Osteocyte (in vitro differentiated cells): Measurements from ENCODE around the gene KCNJ16. TPM values are rescaled to one million over a fixed set of nuclear protein-coding genes. Genes with fewer than 3 reads are reported as not detected.

ENCODE experiments used
- DNase-seq: peaks from one replicate; pipeline ENCODE4 v3.0.0; 2021; ENCODE audit warnings: mixed read lengths; ENCODE audit not compliant: unreplicated experiment; ENCODE audit errors: extremely low spot score
- H3K27ac Mint-ChIP-seq: one replicate; pipeline ENCODE4 v1.8.0; 2021; ENCODE audit warnings: mild to moderate bottlenecking, mixed read lengths; ENCODE audit not compliant: unreplicated experiment
- H3K27me3 Mint-ChIP-seq: one replicate; pipeline ENCODE4 v1.8.0; 2021; ENCODE audit warnings: mixed read lengths; ENCODE audit not compliant: unreplicated experiment
- H3K36me3 Mint-ChIP-seq: one replicate; pipeline ENCODE4 v1.8.0; 2021; ENCODE audit warnings: mixed read lengths; ENCODE audit not compliant: unreplicated experiment
- H3K4me1 Mint-ChIP-seq: one replicate; pipeline ENCODE4 v1.8.0; 2021; ENCODE audit warnings: mixed read lengths; ENCODE audit not compliant: unreplicated experiment
- H3K4me3 Mint-ChIP-seq: one replicate; pipeline ENCODE4 v1.8.0; 2021; ENCODE audit warnings: mild to moderate bottlenecking, moderate library complexity, mixed read lengths; ENCODE audit not compliant: unreplicated experiment
- H3K9me3 Mint-ChIP-seq: one replicate; pipeline ENCODE4 v1.8.0; 2021; ENCODE audit warnings: mixed read lengths; ENCODE audit not compliant: unreplicated experiment
- total RNA-seq: library from RNA; stranded (reverse); gene quantifications from 2 replicates; pipeline ENCODE4 v1.2.1, GENCODE V29; 2021
- TF ChIP-seq, protein P1 (sequence below): fragments of 200-600 bp; sonication (generic); IDR thresholded peaks from 2 replicates; pipeline ENCODE4 v1.5.0; 2021; ENCODE audit warnings: antibody characterized with exemption, mild to moderate bottlenecking, moderate library complexity

The KCNJ16 gene
- total RNA-seq, 1 donor from 2014 or later, result not detected

GRCh38 chr17:70033165-70033564 is 41.9 kb upstream of the KCNJ16 start:
- TF ChIP-seq, protein P1, sequence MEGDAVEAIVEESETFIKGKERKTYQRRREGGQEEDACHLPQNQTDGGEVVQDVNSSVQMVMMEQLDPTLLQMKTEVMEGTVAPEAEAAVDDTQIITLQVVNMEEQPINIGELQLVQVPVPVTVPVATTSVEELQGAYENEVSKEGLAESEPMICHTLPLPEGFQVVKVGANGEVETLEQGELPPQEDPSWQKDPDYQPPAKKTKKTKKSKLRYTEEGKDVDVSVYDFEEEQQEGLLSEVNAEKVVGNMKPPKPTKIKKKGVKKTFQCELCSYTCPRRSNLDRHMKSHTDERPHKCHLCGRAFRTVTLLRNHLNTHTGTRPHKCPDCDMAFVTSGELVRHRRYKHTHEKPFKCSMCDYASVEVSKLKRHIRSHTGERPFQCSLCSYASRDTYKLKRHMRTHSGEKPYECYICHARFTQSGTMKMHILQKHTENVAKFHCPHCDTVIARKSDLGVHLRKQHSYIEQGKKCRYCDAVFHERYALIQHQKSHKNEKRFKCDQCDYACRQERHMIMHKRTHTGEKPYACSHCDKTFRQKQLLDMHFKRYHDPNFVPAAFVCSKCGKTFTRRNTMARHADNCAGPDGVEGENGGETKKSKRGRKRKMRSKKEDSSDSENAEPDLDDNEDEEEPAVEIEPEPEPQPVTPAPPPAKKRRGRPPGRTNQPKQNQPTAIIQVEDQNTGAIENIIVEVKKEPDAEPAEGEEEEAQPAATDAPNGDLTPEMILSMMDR, result no peak
- H3K27ac Mint-ChIP-seq, result no peak overlapping the region
- H3K36me3 Mint-ChIP-seq, result no peaks in the 10 kb centered on the region
- H3K4me3 Mint-ChIP-seq, result no peak overlapping the region
- no peaks in the 10 kb centered on the region for H3K27me3 Mint-ChIP-seq
- no peak for DNase-seq
- H3K4me1 Mint-ChIP-seq, result no peaks in the 10 kb centered on the region
- peaks cover 5% of the 10 kb centered on the region for H3K9me3 Mint-ChIP-seq

DNA sequence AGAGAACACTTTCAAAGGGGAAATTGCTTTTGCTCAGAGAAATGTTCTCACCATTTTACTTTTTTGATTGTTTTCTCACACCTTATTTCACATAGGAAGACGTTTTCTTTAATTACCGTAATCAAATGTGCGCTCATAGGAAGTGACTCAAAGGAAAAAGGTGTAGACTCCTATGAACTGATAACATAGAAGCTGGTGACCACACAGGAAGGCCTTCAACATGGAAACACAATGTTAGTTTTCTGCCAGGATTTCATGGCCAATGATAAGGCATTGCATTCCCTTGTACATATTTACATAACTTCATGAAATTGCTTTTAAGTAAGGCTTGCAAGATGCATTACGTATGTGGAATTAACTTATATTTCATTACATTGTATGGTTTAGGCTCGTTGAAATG is 40.9 kb upstream of the KCNJ16 start:
- Mint-ChIP-seq H3K27me3 (no peaks in the 10 kb centered on the region), H3K27ac (no peak overlapping the region), H3K9me3 (no peaks in the 10 kb centered on the region), H3K4me3 (no peak overlapping the region), H3K4me1 (no peaks in the 10 kb centered on the region), H3K36me3 (no peaks in the 10 kb centered on the region)
- TF ChIP-seq, protein P1, result no peak
- no peak for DNase-seq

- DNase-seq, result no peak
- no peak overlapping the region for H3K27ac Mint-ChIP-seq
- no peak overlapping the region for H3K4me3 Mint-ChIP-seq
- no peaks in the 10 kb centered on the region for H3K4me1 Mint-ChIP-seq
- no peaks in the 10 kb centered on the region for H3K27me3 Mint-ChIP-seq
- no peaks in the 10 kb centered on the region for H3K36me3 Mint-ChIP-seq
- no peaks in the 10 kb centered on the region for H3K9me3 Mint-ChIP-seq
- TF ChIP-seq, protein P1, result no peak
These were observed 37.5 kb upstream of the KCNJ16 start for GRCh38 chr17:70037498-70037897.

- H3K4me3 Mint-ChIP-seq, result no peak overlapping the region
- no peaks in the 10 kb centered on the region for H3K4me1 Mint-ChIP-seq
- no peak overlapping the region for H3K27ac Mint-ChIP-seq
- no peaks in the 10 kb centered on the region for H3K36me3 Mint-ChIP-seq
- no peaks in the 10 kb centered on the region for H3K27me3 Mint-ChIP-seq
- H3K9me3 Mint-ChIP-seq, result no peaks in the 10 kb centered on the region
- TF ChIP-seq, protein P1, result no peak
- DNase-seq, result no peak
These were observed 34.7 kb upstream of the KCNJ16 start for GRCh38 chr17:70040336-70040735.

GRCh38 chr17:70041061-70041460 is 34.0 kb upstream of the KCNJ16 start:
- Mint-ChIP-seq H3K36me3 (no peaks in the 10 kb centered on the region), H3K27me3 (no peaks in the 10 kb centered on the region), H3K4me1 (no peaks in the 10 kb centered on the region), H3K4me3 (no peak overlapping the region), H3K9me3 (no peaks in the 10 kb centered on the region), H3K27ac (no peak overlapping the region)
- DNase-seq, result no peak
- TF ChIP-seq, protein P1, result no peak
